B cell (primary cell): ENCODE data around the gene LAYN. TPM values are rescaled to one million over a fixed set of nuclear protein-coding genes. Genes with fewer than 3 reads are reported as not detected.

Source experiments
- ATAC-seq: fragments of 200-7000 bp; cut with Tn5 transposase; one replicate; pipeline ENCODE4 v1.10.0; 2021; ENCODE audit warnings: low read depth, mild to moderate bottlenecking, moderate number of reproducible peaks, moderate library complexity
- CTCF ChIA-PET: fragments of 350-600 bp; sonication (Branson Sonifier 250); formaldehyde crosslinking; loops from one replicate; lab custom pipeline; 2021; ENCODE audit warnings: antibody characterized with exemption, inconsistent platforms; lab: Charles Lee
- POLR2A ChIA-PET: fragments of 350-600 bp; sonication (Branson Sonifier 250); formaldehyde crosslinking; loops from one replicate; lab custom pipeline; 2021; ENCODE audit warnings: antibody characterized with exemption; lab: Charles Lee
- DNase-seq: peaks from one replicate; pipeline ENCODE4 v3.0.0; 2013
- H2AFZ ChIP-seq: 2 replicates; pipeline ENCODE4 v1.6.1; 2012; ENCODE audit warnings: mild to moderate bottlenecking, low read depth, low read length; ENCODE audit not compliant: insufficient read depth, poor library complexity, severe bottlenecking
- H3K27ac ChIP-seq, 2 donors: 1 replicate in 1 of 2; 2 replicates in 1 of 2; pipeline ENCODE4 v1.5.1; 2012 to 2013; ENCODE audit warnings: low read length in 2 of 2, mild to moderate bottlenecking in 2 of 2, moderate library complexity in 1 of 2
- H3K27me3 ChIP-seq, 4 experiments: fragments of 200-600 bp in 1 of 4; sonication (generic) in 1 of 4; replicated peaks in 1 of 4; 1 replicate in 2 of 4; 2 replicates in 2 of 4; pipeline versions ENCODE4 v1.6.1 to v1.7.0; 2013 to 2016; ENCODE audit warnings: low read length in 3 of 4, mild to moderate bottlenecking in 2 of 4, mixed read lengths in 1 of 4, moderate library complexity in 1 of 4; ENCODE audit not compliant: insufficient read depth in 4 of 4, control insufficient read depth in 3 of 4; ENCODE audit errors: control extremely low read depth in 1 of 4
- H3K36me3 ChIP-seq, 2 experiments: replicated peaks in 1 of 2; 1 replicate in 1 of 2; 2 replicates in 1 of 2; pipeline versions ENCODE4 v1.6.1 to v1.7.1; 2013; ENCODE audit warnings: low read length in 1 of 2; ENCODE audit not compliant: insufficient read depth in 2 of 2, control insufficient read depth in 1 of 2; ENCODE audit errors: control extremely low read depth in 1 of 2, extremely low read depth in 1 of 2
- H3K4me1 ChIP-seq, 2 donors: fragments of 200-600 bp in 1 of 2; sonication (generic) in 1 of 2; 1 replicate in 1 of 2; 2 replicates in 1 of 2; pipeline versions ENCODE4 v1.5.1 to v1.6.1; 2013 to 2017; ENCODE audit warnings: low read length in 2 of 2; ENCODE audit not compliant: control insufficient read depth in 2 of 2, insufficient read depth in 2 of 2
- H3K4me2 ChIP-seq: replicated peaks from 2 replicates; pipeline ENCODE3; 2012; ENCODE audit warnings: mild to moderate bottlenecking, low read depth, low read length; ENCODE audit not compliant: poor library complexity, severe bottlenecking
- H3K4me3 ChIP-seq, 5 experiments: fragments of 200-600 bp in 1 of 5; sonication (generic) in 1 of 5; 1 replicate in 3 of 5; 2 replicates in 2 of 5; pipeline versions ENCODE4 v1.5.1 to v1.7.0; 2011 to 2016; ENCODE audit warnings: low read length in 4 of 5, mild to moderate bottlenecking in 4 of 5, low read depth in 2 of 5, control low read depth in 1 of 5, moderate library complexity in 1 of 5; ENCODE audit not compliant: insufficient read depth in 1 of 5; ENCODE audit errors: control extremely low read depth in 1 of 5, extremely low read depth in 1 of 5
- H3K79me2 ChIP-seq: fragments of 200-600 bp; sonication (generic); one replicate; pipeline ENCODE4 v1.6.0; 2016; ENCODE audit warnings: low read length; ENCODE audit not compliant: control insufficient read depth, insufficient read depth
- H3K9ac ChIP-seq: fragments of 200-600 bp; sonication (generic); 2 replicates; pipeline ENCODE4 v1.6.1; 2017; ENCODE audit warnings: mild to moderate bottlenecking, low read length, moderate library complexity
- H3K9me3 ChIP-seq, 3 donors: one replicate each; pipeline versions ENCODE4 v1.6.1 to v1.7.1; 2013; ENCODE audit warnings: low read length in 2 of 3; ENCODE audit not compliant: control insufficient read depth in 2 of 3, insufficient read depth in 1 of 3; ENCODE audit errors: control extremely low read depth in 1 of 3
- H4K20me1 ChIP-seq: 2 replicates; pipeline ENCODE4 v1.6.0; 2012; ENCODE audit warnings: mild to moderate bottlenecking, low read length; ENCODE audit not compliant: insufficient read depth, control insufficient read depth, poor library complexity, severe bottlenecking
- H3K27ac Mint-ChIP-seq: one replicate; pipeline ENCODE4 v1.8.0; 2021; ENCODE audit warnings: mixed read lengths
- H3K27me3 Mint-ChIP-seq: one replicate; pipeline ENCODE4 v1.8.0; 2021; ENCODE audit warnings: mixed read lengths
- H3K4me1 Mint-ChIP-seq: one replicate; pipeline ENCODE4 v1.8.0; 2021; ENCODE audit warnings: mixed read lengths
- H3K4me3 Mint-ChIP-seq: one replicate; pipeline ENCODE4 v1.8.0; 2021; ENCODE audit warnings: mixed read lengths
- H3K9me3 Mint-ChIP-seq: one replicate; pipeline ENCODE4 v1.8.0; 2022; ENCODE audit warnings: mixed read lengths; ENCODE audit not compliant: insufficient read depth
- EZH2 ChIP-seq: IDR thresholded peaks from 2 replicates; pipeline ENCODE4 v1.6.1; 2012; ENCODE audit warnings: borderline replicate concordance, low read depth, mild to moderate bottlenecking, moderate library complexity, low read length; ENCODE audit not compliant: insufficient read depth, poor library complexity, severe bottlenecking
- WGBS: methylation state at CpG from one replicate; pipeline ENCODE4 v1.1.5; 2013; ENCODE audit warnings: missing lambda C conversion rate; ENCODE audit not compliant: insufficient coverage; 5-methylcytosine and 5-hydroxymethylcytosine counted together
- intact Hi-C: fragments of 100-400 bp; cut with micrococcal nuclease; formaldehyde crosslinking; loops from one replicate; pipeline ENCODE4 v1.10.0; 2022
- polyA plus RNA-seq: library from polyadenylated mRNA; depleted of rRNA; stranded (reverse); fragments of >200 nt; gene quantifications from 2 replicates; pipeline ENCODE4 v1.2.3, GENCODE V29; 2012
- total RNA-seq, 2 donors: library from RNA; stranded (reverse); fragments of 120-200 nt in 1 of 2; gene quantifications; 1 replicate in 1 of 2; 2 replicates in 1 of 2; pipeline versions ENCODE4 v1.2.3 to v1.2.4, GENCODE V29; 2013 to 2022
- TF ChIP-seq, protein P1 (sequence below): fragments of 200-600 bp; IDR thresholded peaks from one replicate; pipeline ENCODE4 v1.8.0; 2022; ENCODE audit warnings: antibody characterized with exemption, mild to moderate bottlenecking

Gene LAYN
- total and polyA plus RNA-seq, 2 donors (not counting 1 experiment from before 2014, with no cell fraction given) = not detected

DNA sequence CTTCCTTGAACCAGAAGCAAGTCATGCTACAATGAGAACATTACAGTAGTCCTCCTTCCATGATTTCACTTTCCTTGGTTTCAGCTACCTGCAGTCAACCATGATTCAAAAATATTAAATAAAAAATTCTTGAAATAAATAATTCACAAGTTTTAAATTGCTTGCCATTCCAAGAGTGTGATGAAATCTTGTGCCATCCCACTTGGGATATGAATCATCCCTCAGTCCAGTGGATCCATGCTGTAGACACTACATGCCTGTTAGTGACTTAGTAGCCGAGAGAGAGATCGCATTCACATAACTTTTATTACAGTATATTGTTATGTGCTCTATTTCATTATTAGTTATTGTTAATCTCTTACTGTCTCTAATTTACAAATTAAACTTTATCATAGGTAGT lies 20.0 kb upstream of the LAYN start:
- H3K27me3 Mint-ChIP-seq = peaks cover 14% of the 10 kb centered on the region
- no peaks in the 10 kb centered on the region for H3K9me3 ChIP-seq
- ChIA-PET CTCF (no interaction called here), POLR2A (no interaction called here)
- H3K4me3 Mint-ChIP-seq = no peak overlapping the region
- intact Hi-C loops = no loop called here
- H4K20me1 ChIP-seq = no peaks in the 10 kb centered on the region
- no peak for DNase-seq
- H2AFZ ChIP-seq = no peak overlapping the region
- ATAC-seq = no peak
- no peaks in the 10 kb centered on the region for H3K4me1 Mint-ChIP-seq
- H3K4me1 ChIP-seq = no peaks in the 10 kb centered on the region
- H3K4me2 ChIP-seq = no peak overlapping the region
- H3K27ac ChIP-seq = no peak overlapping the region
- H3K9me3 Mint-ChIP-seq = no peaks in the 10 kb centered on the region
- no peak for TF ChIP-seq EZH2
- TF ChIP-seq, protein P1, sequence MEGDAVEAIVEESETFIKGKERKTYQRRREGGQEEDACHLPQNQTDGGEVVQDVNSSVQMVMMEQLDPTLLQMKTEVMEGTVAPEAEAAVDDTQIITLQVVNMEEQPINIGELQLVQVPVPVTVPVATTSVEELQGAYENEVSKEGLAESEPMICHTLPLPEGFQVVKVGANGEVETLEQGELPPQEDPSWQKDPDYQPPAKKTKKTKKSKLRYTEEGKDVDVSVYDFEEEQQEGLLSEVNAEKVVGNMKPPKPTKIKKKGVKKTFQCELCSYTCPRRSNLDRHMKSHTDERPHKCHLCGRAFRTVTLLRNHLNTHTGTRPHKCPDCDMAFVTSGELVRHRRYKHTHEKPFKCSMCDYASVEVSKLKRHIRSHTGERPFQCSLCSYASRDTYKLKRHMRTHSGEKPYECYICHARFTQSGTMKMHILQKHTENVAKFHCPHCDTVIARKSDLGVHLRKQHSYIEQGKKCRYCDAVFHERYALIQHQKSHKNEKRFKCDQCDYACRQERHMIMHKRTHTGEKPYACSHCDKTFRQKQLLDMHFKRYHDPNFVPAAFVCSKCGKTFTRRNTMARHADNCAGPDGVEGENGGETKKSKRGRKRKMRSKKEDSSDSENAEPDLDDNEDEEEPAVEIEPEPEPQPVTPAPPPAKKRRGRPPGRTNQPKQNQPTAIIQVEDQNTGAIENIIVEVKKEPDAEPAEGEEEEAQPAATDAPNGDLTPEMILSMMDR = no peak
- no peak overlapping the region for H3K9ac ChIP-seq
- WGBS = no CpG with 5 or more reads among the region's 2 CpGs
- no peak overlapping the region for H3K27ac Mint-ChIP-seq
- no peaks in the 10 kb centered on the region for H3K36me3 ChIP-seq
- H3K27me3 ChIP-seq = peaks cover 0 to 9% (median 3%) of the 10 kb centered on the region in 4 experiments
- no peak overlapping the region for H3K4me3 ChIP-seq
- no peaks in the 10 kb centered on the region for H3K79me2 ChIP-seq

DNA sequence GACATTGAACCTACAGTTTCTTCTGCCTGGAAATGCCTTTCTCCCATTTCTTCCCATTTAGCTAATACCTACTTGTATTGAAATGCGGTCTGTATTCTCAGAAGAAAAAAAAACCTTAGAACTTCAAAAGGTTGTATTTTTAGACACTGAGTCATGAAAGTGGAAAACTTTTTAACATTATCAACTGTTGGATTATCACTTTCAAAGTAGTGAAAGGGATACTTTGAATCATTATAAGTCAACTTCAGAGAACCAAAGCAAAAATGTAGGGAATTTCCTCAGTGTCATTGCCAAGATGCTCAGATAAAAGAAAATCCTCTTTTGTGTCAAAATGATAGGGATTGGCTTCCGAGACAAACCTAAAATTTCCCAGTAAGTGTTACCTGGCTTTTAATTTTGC lies 19.4 kb upstream of the LAYN start:
- no peaks in the 10 kb centered on the region for H3K79me2 ChIP-seq
- Mint-ChIP-seq H3K27me3 (peaks cover 19% of the 10 kb centered on the region), H3K9me3 (no peaks in the 10 kb centered on the region), H3K4me3 (no peak overlapping the region), H3K27ac (no peak overlapping the region), H3K4me1 (no peaks in the 10 kb centered on the region)
- no CpG with 5 or more reads among the region's 2 CpGs for WGBS
- no peak overlapping the region for H3K4me3 ChIP-seq
- no peaks in the 10 kb centered on the region for H4K20me1 ChIP-seq
- no peak overlapping the region for H2AFZ ChIP-seq
- H3K27ac ChIP-seq = no peak overlapping the region
- TF ChIP-seq, protein P1 = no peak
- H3K36me3 ChIP-seq = no peaks in the 10 kb centered on the region
- ATAC-seq (no peak), DNase-seq (no peak)
- peaks cover 0 to 9% (median 3%) of the 10 kb centered on the region in 4 experiments for H3K27me3 ChIP-seq
- intact Hi-C loops = no loop called here
- ChIA-PET CTCF (no interaction called here), POLR2A (no interaction called here)
- no peak overlapping the region for H3K9ac ChIP-seq
- no peaks in the 10 kb centered on the region for H3K4me1 ChIP-seq
- no peak overlapping the region for H3K4me2 ChIP-seq
- H3K9me3 ChIP-seq = no peaks in the 10 kb centered on the region
